NT2/D1 (cell line): ENCODE results near the gene TPSAB1.
"Not testable (repeated sequence)": the region's sequence is repeated elsewhere in the genome, so short reads cannot be mapped to it uniquely, and the experiment has no call there.

Source experiments
- DNase-seq: peaks from one replicate; pipeline ENCODE4 v3.0.0-alpha.2; 2011; ENCODE audit warnings: low read depth, low spot score
- H3K27me3 ChIP-seq: 2 replicates; pipeline ENCODE4 v1.6.0; 2011; ENCODE audit warnings: mild to moderate bottlenecking; ENCODE audit not compliant: insufficient read length, insufficient read depth
- H3K36me3 ChIP-seq: 2 replicates; pipeline ENCODE4 v1.6.1; 2011; ENCODE audit warnings: mild to moderate bottlenecking, low read length, mixed read lengths; ENCODE audit not compliant: insufficient read depth, insufficient read length
- H3K4me1 ChIP-seq: 2 replicates; pipeline ENCODE4 v1.5.1; 2011; ENCODE audit not compliant: insufficient read depth, insufficient read length
- H3K4me3 ChIP-seq: 2 replicates; pipeline ENCODE4 v1.5.1; 2011; ENCODE audit warnings: low read depth; ENCODE audit not compliant: insufficient read length
- H3K9ac ChIP-seq: 2 replicates; pipeline ENCODE4 v1.6.0; 2011; ENCODE audit warnings: low read depth; ENCODE audit not compliant: insufficient read length
- H3K9me3 ChIP-seq: 2 replicates; pipeline ENCODE4 v1.5.1; 2011; ENCODE audit warnings: mild to moderate bottlenecking, low read length; ENCODE audit not compliant: insufficient read depth
- SUZ12 ChIP-seq: IDR thresholded peaks from 2 replicates; pipeline ENCODE4 v1.6.1; 2011; ENCODE audit not compliant: insufficient read length, insufficient read depth; ENCODE audit errors: extremely low read depth
- YY1 ChIP-seq: IDR thresholded peaks from 2 replicates; pipeline ENCODE4 v1.6.1; 2011; ENCODE audit not compliant: insufficient read length, insufficient read depth
- ZNF274 ChIP-seq: IDR thresholded peaks from 2 replicates; pipeline ENCODE4 v1.6.1; 2011; ENCODE audit warnings: mild to moderate bottlenecking, low read depth, low read length

TPSAB1 gene

GRCh38 chr16:1271380-1271723 is 30.8 kb downstream of the TPSAB1 start:
- Histone ChIP-seq H3K9me3 (no peaks in the 10 kb centered on the region; the same call in 1 of the 2 replicates), H3K4me1 (no peaks in the 10 kb centered on the region), H3K4me3 (no peak overlapping the region), H3K36me3 (no peaks in the 10 kb centered on the region), H3K9ac (no peak overlapping the region), H3K27me3 (peaks cover 21% of the 10 kb centered on the region)
- DNase-seq: no peak
- TF ChIP-seq SUZ12 (no peak), ZNF274 (no peak), YY1 (no peak)

- H3K9me3 ChIP-seq, H3K36me3 ChIP-seq, H3K4me1 ChIP-seq, DNase-seq, H3K4me3 ChIP-seq, H3K9ac ChIP-seq: not testable (repeated sequence)
- H3K27me3 ChIP-seq: peaks cover 17% of the 10 kb centered on the region
Measured at GRCh38 chr16:1271724-1272413, 31.4 kb downstream of the TPSAB1 start.

- Histone ChIP-seq H3K9ac (no peak overlapping the region), H3K36me3 (no peaks in the 10 kb centered on the region), H3K4me1 (peaks cover 6% of the 10 kb centered on the region), H3K27me3 (peaks cover 17% of the 10 kb centered on the region), H3K4me3 (no peak overlapping the region), H3K9me3 (no peaks in the 10 kb centered on the region)
- DNase-seq: no peak
- TF ChIP-seq ZNF274: no peak
- TF ChIP-seq SUZ12: no peak
- TF ChIP-seq YY1: no peak
Measured at GRCh38 chr16:1272453-1273198, 32.1 kb downstream of the TPSAB1 start.

- peaks cover 20% of the 10 kb centered on the region for H3K27me3 ChIP-seq
- H3K36me3 ChIP-seq: no peaks in the 10 kb centered on the region
- no peak for DNase-seq
- TF ChIP-seq YY1 (no peak), SUZ12 (no peak), ZNF274 (no peak)
- H3K4me3 ChIP-seq: no peak overlapping the region
- H3K9me3 ChIP-seq: no peaks in the 10 kb centered on the region
- H3K4me1 ChIP-seq: peaks cover 14% of the 10 kb centered on the region
- H3K9ac ChIP-seq: no peak overlapping the region
Measured at GRCh38 chr16:1273816-1274215, 33.3 kb downstream of the TPSAB1 start.

- no peaks in the 10 kb centered on the region for H3K9me3 ChIP-seq
- peaks cover 27% of the 10 kb centered on the region for H3K27me3 ChIP-seq
- H3K4me3 ChIP-seq: no peak overlapping the region
- H3K36me3 ChIP-seq: no peaks in the 10 kb centered on the region
- no peak for DNase-seq
- no peak for TF ChIP-seq ZNF274
- TF ChIP-seq YY1: no peak
- no peak for TF ChIP-seq SUZ12
- peaks cover 23% of the 10 kb centered on the region for H3K4me1 ChIP-seq
- no peak overlapping the region for H3K9ac ChIP-seq
Measured at GRCh38 chr16:1274767-1275166, 34.3 kb downstream of the TPSAB1 start.

- Histone ChIP-seq H3K36me3 (no peaks in the 10 kb centered on the region), H3K27me3 (peaks cover 33% of the 10 kb centered on the region), H3K4me1 (peaks cover 28% of the 10 kb centered on the region), H3K9ac (no peak overlapping the region), H3K4me3 (no peak overlapping the region), H3K9me3 (no peaks in the 10 kb centered on the region)
- DNase-seq: no peak
- TF ChIP-seq SUZ12 (no peak), YY1 (no peak), ZNF274 (no peak)
Measured at GRCh38 chr16:1275791-1276579, 35.5 kb downstream of the TPSAB1 start.

GRCh38 chr16:1276580-1276878 is 36.0 kb downstream of the TPSAB1 start:
- TF ChIP-seq ZNF274 (no peak), SUZ12 (no peak), YY1 (no peak)
- H3K27me3 ChIP-seq: peaks cover 33% of the 10 kb centered on the region
- no peak for DNase-seq
- no peak overlapping the region for H3K9ac ChIP-seq
- peaks cover 28% of the 10 kb centered on the region for H3K4me1 ChIP-seq
- no peaks in the 10 kb centered on the region for H3K9me3 ChIP-seq
- H3K4me3 ChIP-seq: no peak overlapping the region
- H3K36me3 ChIP-seq: no peaks in the 10 kb centered on the region
